H1 (cell line): Measurements from ENCODE around the gene WFDC10A. TPM values are rescaled to one million over a fixed set of nuclear protein-coding genes. Genes with fewer than 3 reads are reported as not detected.
"Not testable (repeated sequence)": the region's sequence is repeated elsewhere in the genome, so short reads cannot be mapped to it uniquely, and the experiment has no call there.

Experiments used
- CTCF ChIA-PET: fragments of 300-600 bp; sonication (Branson Sonifier 250); formaldehyde crosslinking; loops from one replicate; lab custom pipeline; 2021; ENCODE audit not compliant: partially characterized antibody; lab: Charles Lee
- POLR2A ChIA-PET: fragments of 300-600 bp; sonication (Branson Sonifier 250); formaldehyde crosslinking; loops from one replicate; lab custom pipeline; 2021; ENCODE audit warnings: inconsistent platforms; ENCODE audit not compliant: partially characterized antibody; lab: Charles Lee
- DNase-seq, 2 experiments: peaks; one replicate each; pipeline versions ENCODE4 v3.0.0 to v3.0.0-alpha.2; 2010 to 2022; ENCODE audit warnings: low spot score in 2 of 2, low read depth in 1 of 2, mixed read lengths in 1 of 2
- FAIRE-seq: peaks from 2 replicates; lab custom pipeline; 2011; peaks lifted over from hg19 to GRCh38; lab: Jason Lieb, UNC
- H2AFZ ChIP-seq: 2 replicates; pipeline ENCODE4 v1.8.1; 2012; ENCODE audit warnings: low read length, inconsistent platforms
- H2AK5ac ChIP-seq: 2 replicates; pipeline ENCODE4 v1.6.1; 2013; ENCODE audit warnings: low read depth, low read length
- H2BK120ac ChIP-seq: replicated peaks from 2 replicates; pipeline ENCODE3; 2013; ENCODE audit warnings: low read depth, low read length, inconsistent platforms
- H2BK12ac ChIP-seq: 2 replicates; pipeline ENCODE4 v1.6.1; 2013; ENCODE audit warnings: low read depth, low read length
- H2BK15ac ChIP-seq: 2 replicates; pipeline ENCODE4 v1.6.1; 2013; ENCODE audit warnings: low read length
- H2BK20ac ChIP-seq: 2 replicates; pipeline ENCODE4 v1.6.1; 2013; ENCODE audit warnings: low read length
- H2BK5ac ChIP-seq: 2 replicates; pipeline ENCODE4 v1.6.1; 2013; ENCODE audit warnings: low read depth, low read length
- H3K14ac ChIP-seq: 2 replicates; pipeline ENCODE4 v1.6.1; 2013; ENCODE audit warnings: inconsistent platforms; ENCODE audit not compliant: insufficient read length
- H3K18ac ChIP-seq: 2 replicates; pipeline ENCODE4 v1.6.1; 2013; ENCODE audit warnings: low read length; ENCODE audit errors: extremely low read depth
- H3K23ac ChIP-seq: 2 replicates; pipeline ENCODE4 v1.6.1; 2013; ENCODE audit warnings: inconsistent platforms; ENCODE audit not compliant: insufficient read length
- H3K23me2 ChIP-seq: 2 replicates; pipeline ENCODE4 v1.6.1; 2013; ENCODE audit warnings: low read depth, low read length
- H3K27ac ChIP-seq: 2 replicates; pipeline ENCODE4 v1.6.1; 2011; ENCODE audit warnings: low read depth, low read length, inconsistent platforms
- H3K27me3 ChIP-seq, 4 experiments: replicated peaks in 1 of 4; 1 replicate in 1 of 4; 2 replicates in 3 of 4; pipeline versions ENCODE4 v1.6.1 to v1.8.1; 2011 to 2013; ENCODE audit warnings: low read length in 3 of 4, mild to moderate bottlenecking in 3 of 4, inconsistent platforms in 2 of 4, mixed read lengths in 2 of 4, moderate library complexity in 1 of 4; ENCODE audit not compliant: control insufficient read depth in 3 of 4, insufficient read depth in 3 of 4; ENCODE audit errors: extremely low read depth in 1 of 4
- H3K36me3 ChIP-seq, 4 experiments: 2 replicates each; pipeline versions ENCODE4 v1.6.1 to v1.8.1; 2011 to 2013; ENCODE audit warnings: mild to moderate bottlenecking in 4 of 4, low read length in 3 of 4, moderate library complexity in 2 of 4, control low read depth in 1 of 4, inconsistent platforms in 1 of 4; ENCODE audit not compliant: insufficient read depth in 4 of 4, control insufficient read depth in 2 of 4
- H3K4ac ChIP-seq: replicated peaks from 2 replicates; pipeline ENCODE3; 2013; ENCODE audit warnings: low read length, low read depth, mixed read lengths, inconsistent platforms; ENCODE audit not compliant: insufficient read length
- H3K4me1 ChIP-seq, 4 experiments: replicated peaks in 1 of 4; 1 replicate in 1 of 4; 2 replicates in 3 of 4; pipeline versions ENCODE4 v1.6.1 to v1.8.1; 2011 to 2013; ENCODE audit warnings: low read length in 3 of 4, inconsistent platforms in 2 of 4, mixed read lengths in 1 of 4; ENCODE audit not compliant: insufficient read depth in 4 of 4, control insufficient read depth in 3 of 4
- H3K4me2 ChIP-seq, 2 experiments: 2 replicates each; pipeline versions ENCODE4 v1.6.1 to v1.8.1; 2011 to 2013; ENCODE audit warnings: low read depth in 2 of 2, low read length in 2 of 2, control low read depth in 1 of 2, inconsistent platforms in 1 of 2, mild to moderate bottlenecking in 1 of 2; ENCODE audit not compliant: insufficient read depth in 1 of 2
- H3K4me3 ChIP-seq, 4 experiments: fragments of 200-600, 300-600 bp in 1 of 4; sonication (generic), shearing (Covaris generic), sonication (Bioruptor Twin) in 1 of 4; 2 replicates each; pipeline versions ENCODE4 v1.5.1 to v1.8.1; 2011 to 2016; ENCODE audit warnings: low read length in 4 of 4, low read depth in 3 of 4, control low read depth in 2 of 4, inconsistent platforms in 2 of 4, mild to moderate bottlenecking in 2 of 4, mixed read lengths in 1 of 4, moderate library complexity in 1 of 4; ENCODE audit not compliant: insufficient read depth in 2 of 4; ENCODE audit errors: extremely low read depth in 1 of 4
- H3K56ac ChIP-seq: replicated peaks from 2 replicates; pipeline ENCODE3; 2013; ENCODE audit warnings: low read depth, mild to moderate bottlenecking, mixed read lengths, low read length, inconsistent platforms; ENCODE audit not compliant: insufficient read length
- H3K79me1 ChIP-seq: 2 replicates; pipeline ENCODE4 v1.6.1; 2013; ENCODE audit warnings: low read depth, low read length, control low read depth
- H3K79me2 ChIP-seq, 2 experiments: 2 replicates each; pipeline versions ENCODE4 v1.6.1 to v1.8.1; 2012 to 2013; ENCODE audit warnings: low read length in 2 of 2, mild to moderate bottlenecking in 2 of 2, inconsistent platforms in 1 of 2; ENCODE audit not compliant: insufficient read depth in 2 of 2, control insufficient read depth in 1 of 2
- H3K9ac ChIP-seq, 4 experiments: replicated peaks in 1 of 4; 1 replicate in 1 of 4; 2 replicates in 3 of 4; pipeline versions ENCODE4 v1.6.1 to v1.8.1; 2011 to 2013; ENCODE audit warnings: low read depth in 3 of 4, low read length in 3 of 4, control low read depth in 2 of 4, mild to moderate bottlenecking in 2 of 4, moderate library complexity in 2 of 4, inconsistent platforms in 1 of 4; ENCODE audit errors: extremely low read depth in 1 of 4
- H3K9me3 ChIP-seq, 2 experiments: 2 replicates each; pipeline versions ENCODE4 v1.6.1 to v1.8.1; 2012 to 2013; ENCODE audit warnings: mild to moderate bottlenecking in 2 of 2, moderate library complexity in 2 of 2, control low read depth in 1 of 2, inconsistent platforms in 1 of 2, low read depth in 1 of 2, low read length in 1 of 2, mixed read lengths in 1 of 2; ENCODE audit not compliant: insufficient read depth in 2 of 2
- H4K20me1 ChIP-seq, 2 experiments: replicated peaks in 1 of 2; 2 replicates each; pipeline versions ENCODE3 to v1.8.1; 2011 to 2013; ENCODE audit warnings: inconsistent platforms in 2 of 2, low read length in 2 of 2, mild to moderate bottlenecking in 1 of 2; ENCODE audit not compliant: insufficient read depth in 2 of 2, control insufficient read depth in 1 of 2
- H4K5ac ChIP-seq: 2 replicates; pipeline ENCODE4 v1.6.1; 2013; ENCODE audit warnings: low read length, low read depth, mixed read lengths, inconsistent platforms; ENCODE audit not compliant: insufficient read length
- H4K8ac ChIP-seq: 2 replicates; pipeline ENCODE4 v1.8.0; 2013; ENCODE audit warnings: mild to moderate bottlenecking, moderate library complexity, low read length, inconsistent platforms; ENCODE audit not compliant: insufficient read depth; ENCODE audit errors: extremely low read depth
- H4K91ac ChIP-seq: replicated peaks from 2 replicates; pipeline ENCODE3; 2013; ENCODE audit warnings: low read length, mixed read lengths, inconsistent platforms; ENCODE audit not compliant: insufficient read length
- WGBS, 2 experiments: shearing (Covaris generic) in 1 of 2; methylation state at CpG; one replicate each; pipeline versions ENCODE4 v1.1.6 to v1.1.7; 2013 to 2015; ENCODE audit warnings: low lambda C conversion rate in 2 of 2, mixed read lengths in 2 of 2, inconsistent platforms in 1 of 2, low coverage in 1 of 2, missing lambda C conversion rate in 1 of 2; ENCODE audit not compliant: insufficient replicate concordance in 2 of 2, insufficient coverage in 1 of 2, insufficient read length in 1 of 2; ENCODE audit errors: extremely low coverage in 1 of 2, missing lambda C conversion rate in 1 of 2; 5-methylcytosine and 5-hydroxymethylcytosine counted together
- polyA plus RNA-seq, 7 experiments: library from polyadenylated mRNA; depleted of rRNA in 3 of 7; stranded (reverse) in 5 of 7; unstranded in 2 of 7; fragments of >200 nt in 5 of 7; fragments of 200-250 nt in 2 of 7; gene quantifications; 1 replicate in 5 of 7; 2 replicates in 1 of 7; 4 replicates in 1 of 7; pipeline versions ENCODE4 v1.2.1 to v1.2.3, GENCODE V29; 2011 to 2013; ENCODE audit warnings: missing spikeins in 2 of 7, mixed read lengths in 2 of 7
- total RNA-seq: library from RNA; stranded (reverse); fragmentation: NEBNext Ultra II Directional; extraction: Animal tissue kit (Norgen Biotek cat#: 25700); gene quantifications from 2 replicates; pipeline ENCODE4 v1.2.1, GENCODE V29; 2021

The WFDC10A gene
- total and polyA plus RNA-seq, 2 of the 8 experiments (the other 6 are each of a cell fraction or from before 2014, with no cell fraction given), result not detected

GRCh38 chr20:45584294-45584693, 45.2 kb upstream of the WFDC10A start:
- FAIRE-seq, DNase-seq, H3K27ac ChIP-seq, H3K56ac ChIP-seq, H2BK15ac ChIP-seq, H3K4me3 ChIP-seq, H3K79me2 ChIP-seq, H3K9ac ChIP-seq, H4K20me1 ChIP-seq, H2AFZ ChIP-seq, H3K14ac ChIP-seq, H4K91ac ChIP-seq, H2BK12ac ChIP-seq, H3K18ac ChIP-seq, H4K8ac ChIP-seq, H3K23ac ChIP-seq, H3K9me3 ChIP-seq, H3K36me3 ChIP-seq, H3K4ac ChIP-seq, H2BK20ac ChIP-seq, H3K27me3 ChIP-seq, H4K5ac ChIP-seq, H3K4me1 ChIP-seq, H3K79me1 ChIP-seq, H2AK5ac ChIP-seq, H3K23me2 ChIP-seq, H2BK5ac ChIP-seq, H2BK120ac ChIP-seq, POLR2A ChIA-PET, H3K4me2 ChIP-seq: not testable (repeated sequence)
- 93% methylated on average over 5 of the region's 5 CpGs; no CpG with 5 or more reads in 1 of the 2 experiments for WGBS, 2 experiments
- CTCF ChIA-PET, result interaction anchor here (2.1 kb wide), 1 partner anchor 187 kb away, joined by 11 read pairs; no protein-coding TSS in a partner anchor

GRCh38 chr20:45585986-45586385, 43.6 kb upstream of the WFDC10A start:
- H3K56ac ChIP-seq, H3K18ac ChIP-seq, H2BK20ac ChIP-seq, H2AFZ ChIP-seq, H3K23me2 ChIP-seq, H3K4ac ChIP-seq, H3K79me1 ChIP-seq, H4K5ac ChIP-seq, H3K4me2 ChIP-seq, H3K9me3 ChIP-seq, H3K4me3 ChIP-seq, H3K27me3 ChIP-seq, H3K23ac ChIP-seq, POLR2A ChIA-PET, H3K79me2 ChIP-seq, H3K14ac ChIP-seq, H4K20me1 ChIP-seq, FAIRE-seq, H3K4me1 ChIP-seq, H3K36me3 ChIP-seq, H2AK5ac ChIP-seq, H3K9ac ChIP-seq, H2BK120ac ChIP-seq, H2BK12ac ChIP-seq, H4K8ac ChIP-seq, H3K27ac ChIP-seq, H2BK15ac ChIP-seq, H2BK5ac ChIP-seq, DNase-seq, H4K91ac ChIP-seq: not testable (repeated sequence)
- 87% methylated on average over 5 of the region's 5 CpGs; no CpG with 5 or more reads in 1 of the 2 experiments for WGBS, 2 experiments
- CTCF ChIA-PET, result interaction anchor here (1.9 kb wide), 1 partner anchor 185 kb away, joined by 7 read pairs; no protein-coding TSS in a partner anchor
